Vagina (tissue), 2 donors: ENCODE results near the gene C3orf20.

Source experiments
- CTCF ChIP-seq, 3 experiments: fragments of 450-650 bp in 2 of 3; fragments of 200-600 bp in 1 of 3; sonication (generic) in 1 of 3; IDR thresholded peaks; one replicate each; pipeline ENCODE4 v1.5.1; 2017 to 2019; ENCODE audit warnings: antibody characterized with exemption in 3 of 3, mild to moderate bottlenecking in 2 of 3, moderate library complexity in 2 of 3
- POLR2AphosphoS5 ChIP-seq, 2 donors: sonication (generic); formaldehyde crosslinking; IDR thresholded peaks; one replicate each; pipeline ENCODE4 v1.9.0; 2017; ENCODE audit warnings: antibody characterized with exemption in 2 of 2, mild to moderate bottlenecking in 2 of 2, low read depth in 1 of 2; ENCODE audit not compliant: insufficient read depth in 1 of 2

- TF ChIP-seq CTCF (IDR thresholded peaks at IDR 0.05), result peak in 1 of 3 experiments; percentile 22
- no peak for TF ChIP-seq POLR2AphosphoS5 (IDR thresholded peaks at IDR 0.05; ENCODE audit: insufficient read depth in 1 of 2, low read depth in 1 of 2)
Measured at GRCh38 chr3:14780927-14781507, 106.1 kb downstream of the C3orf20 start.
